SU-DHL-6 (cell line): Measurements from ENCODE around the gene WDFY1.

ENCODE experiments used
- H2AFZ ChIP-seq: fragments of 200-600 bp; sonication (generic); 2 replicates; pipeline ENCODE4 v1.6.1; 2014; ENCODE audit warnings: low read depth, mild to moderate bottlenecking, moderate library complexity, mixed read lengths, antibody characterized with exemption, low read length; ENCODE audit not compliant: severe bottlenecking
- H3F3A ChIP-seq: fragments of 200-600 bp; shearing (Covaris generic); 2 replicates; pipeline ENCODE4 v1.6.0; 2016; ENCODE audit warnings: antibody characterized with exemption, mild to moderate bottlenecking; ENCODE audit not compliant: insufficient read depth
- H3K27ac ChIP-seq: fragments of 200-600 bp; sonication (generic); 2 replicates; pipeline ENCODE4 v1.5.1; 2016; ENCODE audit warnings: low read depth, mild to moderate bottlenecking, low read length, moderate library complexity, mixed read lengths
- H3K27me3 ChIP-seq: fragments of 200-600 bp; sonication (generic), shearing (Covaris generic); 2 replicates; pipeline ENCODE4 v1.6.0; 2014; ENCODE audit warnings: mild to moderate bottlenecking, low read length
- H3K36me3 ChIP-seq: fragments of 200-600 bp; sonication (generic); 2 replicates; pipeline ENCODE4 v1.6.1; 2014; ENCODE audit warnings: mild to moderate bottlenecking, low read length, mixed read lengths
- H3K4me2 ChIP-seq: fragments of 300-600, 200-600 bp; shearing (Covaris generic), sonication (generic); 2 replicates; pipeline ENCODE4 v1.6.0; 2014; ENCODE audit warnings: low read length, low read depth, mild to moderate bottlenecking; ENCODE audit not compliant: poor library complexity, severe bottlenecking
- H3K4me3 ChIP-seq: fragments of 200-600 bp; sonication (generic); 2 replicates; pipeline ENCODE4 v1.5.1; 2014; ENCODE audit warnings: antibody characterized with exemption, low read length, mild to moderate bottlenecking, mixed read lengths; ENCODE audit not compliant: insufficient read depth, poor library complexity, severe bottlenecking
- H3K79me2 ChIP-seq: fragments of 200-600 bp; sonication (generic); 2 replicates; pipeline ENCODE4 v1.6.1; 2014; ENCODE audit warnings: mild to moderate bottlenecking, low read length, moderate library complexity; ENCODE audit not compliant: insufficient read depth
- H3K9ac ChIP-seq: fragments of 200-600 bp; sonication (generic); 2 replicates; pipeline ENCODE4 v1.7.0; 2014; ENCODE audit warnings: mild to moderate bottlenecking, low read length
- H3K9me2 ChIP-seq: fragments of 200-600 bp; sonication (generic); replicated peaks from 2 replicates; pipeline ENCODE4 v1.6.1; 2014; ENCODE audit warnings: low read length; ENCODE audit not compliant: insufficient read depth
- H3K9me3 ChIP-seq: fragments of 200-600 bp; sonication (generic); 2 replicates; pipeline ENCODE4 v1.6.1; 2014; ENCODE audit warnings: low read length, mixed read lengths; ENCODE audit not compliant: insufficient read depth
- H4K20me1 ChIP-seq: fragments of 200-600 bp; sonication (generic); 2 replicates; pipeline ENCODE4 v1.6.1; 2014; ENCODE audit warnings: low read depth, mild to moderate bottlenecking, antibody characterized with exemption, low read length, moderate library complexity, mixed read lengths
- CTCF ChIP-seq: fragments of 200-600 bp; sonication (generic); IDR thresholded peaks from one replicate; pipeline ENCODE4 v1.5.1; 2017; ENCODE audit warnings: antibody characterized with exemption, mild to moderate bottlenecking, low read length, moderate library complexity; ENCODE audit not compliant: insufficient read depth, poor library complexity, severe bottlenecking
- EZH2phosphoT487 ChIP-seq: fragments of 200-600 bp; sonication (generic), shearing (Covaris generic); conservative IDR thresholded peaks from 2 replicates; pipeline ENCODE4 v1.6.1; 2018; ENCODE audit warnings: mild to moderate bottlenecking, antibody characterized with exemption, low read length, moderate library complexity, mixed read lengths

Gene WDFY1

GRCh38 chr2:223901311-223901710, 43.8 kb downstream of the WDFY1 start:
- H3K36me3 ChIP-seq = no peaks in the 10 kb centered on the region
- TF ChIP-seq EZH2phosphoT487 (no peak), CTCF (no peak)

GRCh38 chr2:223900531-223900930, 44.6 kb downstream of the WDFY1 start:
- Histone ChIP-seq H3K79me2 (no peaks in the 10 kb centered on the region), H3K9ac (no peak overlapping the region), H3K36me3 (no peaks in the 10 kb centered on the region), H4K20me1 (no peaks in the 10 kb centered on the region), H3K27me3 (no peaks in the 10 kb centered on the region), H3K4me3 (no peak overlapping the region), H3F3A (no peaks in the 10 kb centered on the region), H3K27ac (no peak overlapping the region), H2AFZ (no peak overlapping the region), H3K9me2 (no peaks in the 10 kb centered on the region), H3K9me3 (no peaks in the 10 kb centered on the region), H3K4me2 (no peak overlapping the region)
- TF ChIP-seq EZH2phosphoT487 (no peak), CTCF (no peak)

More at GRCh38 chr2:223901311-223901710, 43.8 kb downstream of the WDFY1 start:
- Histone ChIP-seq H3K9ac (no peak overlapping the region), H2AFZ (no peak overlapping the region), H3K9me2 (no peaks in the 10 kb centered on the region), H3K79me2 (no peaks in the 10 kb centered on the region), H3K4me2 (no peak overlapping the region), H4K20me1 (no peaks in the 10 kb centered on the region), H3K9me3 (no peaks in the 10 kb centered on the region), H3K4me3 (no peak overlapping the region), H3K27ac (no peak overlapping the region), H3F3A (no peaks in the 10 kb centered on the region), H3K27me3 (no peaks in the 10 kb centered on the region)

GRCh38 chr2:223900066-223900465, 45.1 kb downstream of the WDFY1 start:
- no peak overlapping the region for H3K27ac ChIP-seq
- H2AFZ ChIP-seq = no peak overlapping the region
- H3K9me2 ChIP-seq = no peaks in the 10 kb centered on the region
- no peak overlapping the region for H3K4me3 ChIP-seq
- no peaks in the 10 kb centered on the region for H3K9me3 ChIP-seq
- TF ChIP-seq CTCF (no peak), EZH2phosphoT487 (no peak)
- H3K4me2 ChIP-seq = no peak overlapping the region
- H4K20me1 ChIP-seq = no peaks in the 10 kb centered on the region
- H3F3A ChIP-seq = no peaks in the 10 kb centered on the region
- no peaks in the 10 kb centered on the region for H3K79me2 ChIP-seq
- no peaks in the 10 kb centered on the region for H3K36me3 ChIP-seq
- no peak overlapping the region for H3K9ac ChIP-seq
- no peaks in the 10 kb centered on the region for H3K27me3 ChIP-seq
